Measurements from ENCODE around the gene SMG6. TPM values are rescaled to one million over a fixed set of nuclear protein-coding genes. Genes with fewer than 3 reads are reported as not detected.

SMG6 gene
- total RNA-seq, 1 experiment from 2014 or later, result 13.5 TPM

DNA sequence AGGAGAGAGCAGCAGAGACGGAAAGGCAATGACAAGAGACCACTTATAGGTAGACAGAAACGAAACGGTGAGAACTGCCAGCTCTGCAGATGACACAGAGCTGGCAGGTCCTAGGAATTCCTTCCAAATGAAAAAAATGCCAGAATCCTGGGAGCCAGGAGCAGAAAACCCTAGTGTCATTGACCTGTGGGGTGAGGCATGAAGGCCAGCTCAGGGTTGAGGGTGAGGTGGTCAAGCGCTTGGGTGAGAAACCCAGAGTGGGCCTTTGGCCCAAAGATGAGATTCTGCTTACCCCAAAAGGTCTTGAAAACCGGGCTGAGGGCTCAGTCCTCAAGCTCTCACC, 239.5 kb downstream of the SMG6 start:
- Mint-ChIP-seq H3K36me3 (ENCODE audit: insufficient read depth, unreplicated experiment) (no peaks in the 10 kb centered on the region), H3K4me3 (ENCODE audit: low read depth, unreplicated experiment) (no peak overlapping the region), H3K27me3 (ENCODE audit: unreplicated experiment) (no peaks in the 10 kb centered on the region), H3K27ac (ENCODE audit: unreplicated experiment) (no peak overlapping the region), H3K4me1 (ENCODE audit: low read depth, unreplicated experiment) (no peaks in the 10 kb centered on the region), H3K9me3 (ENCODE audit: low read depth, unreplicated experiment) (no peaks in the 10 kb centered on the region)
- intact Hi-C loops (cut with micrococcal nuclease; ENCODE audit: unreplicated experiment), result no loop called here
- CTCF ChIA-PET, result no interaction called here
- TF ChIP-seq, protein P1, sequence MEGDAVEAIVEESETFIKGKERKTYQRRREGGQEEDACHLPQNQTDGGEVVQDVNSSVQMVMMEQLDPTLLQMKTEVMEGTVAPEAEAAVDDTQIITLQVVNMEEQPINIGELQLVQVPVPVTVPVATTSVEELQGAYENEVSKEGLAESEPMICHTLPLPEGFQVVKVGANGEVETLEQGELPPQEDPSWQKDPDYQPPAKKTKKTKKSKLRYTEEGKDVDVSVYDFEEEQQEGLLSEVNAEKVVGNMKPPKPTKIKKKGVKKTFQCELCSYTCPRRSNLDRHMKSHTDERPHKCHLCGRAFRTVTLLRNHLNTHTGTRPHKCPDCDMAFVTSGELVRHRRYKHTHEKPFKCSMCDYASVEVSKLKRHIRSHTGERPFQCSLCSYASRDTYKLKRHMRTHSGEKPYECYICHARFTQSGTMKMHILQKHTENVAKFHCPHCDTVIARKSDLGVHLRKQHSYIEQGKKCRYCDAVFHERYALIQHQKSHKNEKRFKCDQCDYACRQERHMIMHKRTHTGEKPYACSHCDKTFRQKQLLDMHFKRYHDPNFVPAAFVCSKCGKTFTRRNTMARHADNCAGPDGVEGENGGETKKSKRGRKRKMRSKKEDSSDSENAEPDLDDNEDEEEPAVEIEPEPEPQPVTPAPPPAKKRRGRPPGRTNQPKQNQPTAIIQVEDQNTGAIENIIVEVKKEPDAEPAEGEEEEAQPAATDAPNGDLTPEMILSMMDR (IDR thresholded peaks at IDR 0.05; ENCODE audit: unreplicated experiment), result no peak
- no peak for DNase-seq
- no TSS peak for BruUV-seq (replicated peaks)

GRCh38 chr17:2063261-2064146, 240.1 kb downstream of the SMG6 start:
- intact Hi-C loops (cut with micrococcal nuclease; ENCODE audit: unreplicated experiment), result no loop called here
- Mint-ChIP-seq H3K4me1 (ENCODE audit: low read depth, unreplicated experiment) (no peaks in the 10 kb centered on the region), H3K4me3 (ENCODE audit: low read depth, unreplicated experiment) (no peak overlapping the region), H3K36me3 (ENCODE audit: insufficient read depth, unreplicated experiment) (no peaks in the 10 kb centered on the region), H3K9me3 (ENCODE audit: low read depth, unreplicated experiment) (no peaks in the 10 kb centered on the region), H3K27me3 (ENCODE audit: unreplicated experiment) (no peaks in the 10 kb centered on the region), H3K27ac (ENCODE audit: unreplicated experiment) (no peak overlapping the region)
- CTCF ChIA-PET, result no interaction called here
- BruUV-seq (replicated peaks), result no TSS peak
- no peak for DNase-seq
- TF ChIP-seq, protein P1 (IDR thresholded peaks at IDR 0.05; ENCODE audit: unreplicated experiment), result no peak

- no peaks in the 10 kb centered on the region for H3K36me3 Mint-ChIP-seq (ENCODE audit: insufficient read depth, unreplicated experiment)
- no TSS peak for BruUV-seq (replicated peaks)
- no peaks in the 10 kb centered on the region for H3K9me3 Mint-ChIP-seq (ENCODE audit: low read depth, unreplicated experiment)
- H3K4me1 Mint-ChIP-seq (ENCODE audit: low read depth, unreplicated experiment), result no peaks in the 10 kb centered on the region
- intact Hi-C loops (cut with micrococcal nuclease; ENCODE audit: unreplicated experiment), result no loop called here
- TF ChIP-seq, protein P1 (IDR thresholded peaks at IDR 0.05; ENCODE audit: unreplicated experiment), result no peak
- CTCF ChIA-PET, result no interaction called here
- no peak overlapping the region for H3K27ac Mint-ChIP-seq (ENCODE audit: unreplicated experiment)
- H3K27me3 Mint-ChIP-seq (ENCODE audit: unreplicated experiment), result no peaks in the 10 kb centered on the region
- DNase-seq, result no peak
- H3K4me3 Mint-ChIP-seq (ENCODE audit: low read depth, unreplicated experiment), result no peak overlapping the region
Observed at GRCh38 chr17:2062571-2063183, 240.9 kb downstream of the SMG6 start.

DNA sequence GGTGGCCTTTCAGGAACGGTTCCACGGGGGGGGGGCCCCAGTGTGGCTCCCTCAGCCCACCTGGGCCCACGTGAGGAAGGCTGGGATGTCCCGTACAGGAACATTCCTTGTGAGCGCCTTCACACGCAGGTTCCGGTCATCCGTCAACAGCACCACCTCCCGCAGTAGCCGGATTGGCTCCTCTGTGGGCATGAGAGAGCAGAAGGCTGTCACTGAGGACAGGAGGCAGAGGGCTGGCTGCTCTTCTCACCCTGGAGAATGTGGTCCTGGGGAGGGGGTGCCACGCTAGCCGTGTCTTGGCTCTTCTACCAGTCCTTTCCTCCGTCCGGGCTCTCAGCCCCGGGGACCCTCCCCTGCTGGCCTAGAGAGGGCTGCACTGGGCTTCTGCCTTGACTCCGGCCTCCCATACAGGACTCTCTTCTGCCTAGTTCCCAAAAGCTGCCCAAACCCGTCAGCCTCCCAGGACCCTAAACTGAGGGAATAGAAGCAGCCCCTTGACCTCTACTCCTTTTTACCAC, 242.1 kb downstream of the SMG6 start:
- H3K36me3 Mint-ChIP-seq (ENCODE audit: insufficient read depth, unreplicated experiment), result no peaks in the 10 kb centered on the region
- intact Hi-C loops (cut with micrococcal nuclease; ENCODE audit: unreplicated experiment), result no loop called here
- H3K4me3 Mint-ChIP-seq (ENCODE audit: low read depth, unreplicated experiment), result no peak overlapping the region
- H3K4me1 Mint-ChIP-seq (ENCODE audit: low read depth, unreplicated experiment), result no peaks in the 10 kb centered on the region
- no TSS peak for BruUV-seq (replicated peaks)
- H3K9me3 Mint-ChIP-seq (ENCODE audit: low read depth, unreplicated experiment), result no peaks in the 10 kb centered on the region
- H3K27me3 Mint-ChIP-seq (ENCODE audit: unreplicated experiment), result no peaks in the 10 kb centered on the region
- CTCF ChIA-PET, result no interaction called here
- TF ChIP-seq, protein P1 (IDR thresholded peaks at IDR 0.05; ENCODE audit: unreplicated experiment), result no peak
- H3K27ac Mint-ChIP-seq (ENCODE audit: unreplicated experiment), result no peak overlapping the region
- no peak for DNase-seq
